Endothelial cell of umbilical vein (primary cell): ENCODE results near the gene RORC. TPM values are rescaled to one million over a fixed set of nuclear protein-coding genes. Genes with fewer than 3 reads are reported as not detected.

Experiments used
- BruUV-seq: library from RNA; stranded (reverse); fragments of 400-500 nt; replicated peaks from 2 replicates; lab custom pipeline; 2021; lab: Mats Ljungman, UMichigan
- CTCF ChIA-PET: fragments of 300-600, 350-600 bp; sonication (Branson Sonifier 250); formaldehyde crosslinking; loops from one replicate; lab custom pipeline; 2021; ENCODE audit warnings: antibody characterized with exemption, inconsistent platforms; lab: Charles Lee
- POLR2A ChIA-PET: fragments of 300-600, 350-600 bp; sonication (Branson Sonifier 250); formaldehyde crosslinking; loops from one replicate; lab custom pipeline; 2021; ENCODE audit warnings: antibody characterized with exemption, inconsistent platforms; lab: Charles Lee
- DNase-seq: peaks from one replicate; pipeline ENCODE4 v3.0.0-alpha.2; 2011; ENCODE audit warnings: low read depth, low spot score
- FAIRE-seq: peaks from 2 replicates; lab custom pipeline; 2011; peaks lifted over from hg19 to GRCh38; lab: Jason Lieb, UNC
- H2AFZ ChIP-seq: 2 replicates; pipeline ENCODE4 v1.6.0; 2012; ENCODE audit warnings: low read depth, low read length, control low read depth, inconsistent platforms
- H3K27ac ChIP-seq: 2 replicates; pipeline ENCODE4 v1.5.1; 2011; ENCODE audit warnings: low read depth, mild to moderate bottlenecking, control low read depth, low read length, moderate library complexity; ENCODE audit not compliant: insufficient read depth
- H3K27me3 ChIP-seq, 2 experiments: 2 replicates each; pipeline versions ENCODE4 v1.6.0 to v1.6.1; 2011; ENCODE audit warnings: low read length in 2 of 2, mixed read lengths in 1 of 2; ENCODE audit not compliant: control insufficient read depth in 2 of 2, insufficient read depth in 2 of 2
- H3K36me3 ChIP-seq, 2 experiments: 2 replicates in 1 of 2; 3 replicates in 1 of 2; pipeline ENCODE4 v1.5.1; 2011; ENCODE audit warnings: low read length in 2 of 2, mild to moderate bottlenecking in 1 of 2, moderate library complexity in 1 of 2; ENCODE audit not compliant: control insufficient read depth in 2 of 2, insufficient read depth in 2 of 2; ENCODE audit errors: extremely low read depth in 1 of 2
- H3K4me1 ChIP-seq: 3 replicates; pipeline ENCODE4 v1.5.1; 2011; ENCODE audit warnings: mild to moderate bottlenecking, low read length; ENCODE audit not compliant: control insufficient read depth, insufficient read depth; ENCODE audit errors: extremely low read depth
- H3K4me2 ChIP-seq: 2 replicates; pipeline ENCODE4 v1.6.1; 2011; ENCODE audit warnings: low read length, control low read depth, mixed read lengths; ENCODE audit not compliant: insufficient read depth
- H3K4me3 ChIP-seq, 3 experiments: fragments of 200-600 bp in 1 of 3; sonication (generic), shearing (Covaris generic) in 1 of 3; replicated peaks in 1 of 3; 2 replicates each; pipeline ENCODE4 v1.5.1; 2011 to 2016; ENCODE audit warnings: control low read depth in 3 of 3, low read length in 3 of 3, mild to moderate bottlenecking in 2 of 3, inconsistent platforms in 1 of 3, low read depth in 1 of 3, moderate library complexity in 1 of 3; ENCODE audit not compliant: insufficient read depth in 1 of 3
- H3K79me2 ChIP-seq: 2 replicates; pipeline ENCODE4 v1.6.0; 2012; ENCODE audit warnings: low read length, inconsistent platforms; ENCODE audit not compliant: control insufficient read depth, insufficient read depth
- H3K9ac ChIP-seq: replicated peaks from 2 replicates; pipeline ENCODE3; 2011; ENCODE audit warnings: low read length, control low read depth; ENCODE audit not compliant: insufficient read depth; ENCODE audit errors: extremely low read depth
- H3K9me1 ChIP-seq: replicated peaks from 3 replicates; pipeline ENCODE4 v1.6.0; 2011; ENCODE audit warnings: mild to moderate bottlenecking, low read length; ENCODE audit not compliant: control insufficient read depth, insufficient read depth; ENCODE audit errors: extremely low read depth
- H3K9me3 ChIP-seq: replicated peaks from 2 replicates; pipeline ENCODE4 v1.5.1; 2012; ENCODE audit warnings: low read length, inconsistent platforms; ENCODE audit not compliant: control insufficient read depth, insufficient read depth
- H4K20me1 ChIP-seq: replicated peaks from 2 replicates; pipeline ENCODE3; 2011; ENCODE audit warnings: mild to moderate bottlenecking, low read length; ENCODE audit not compliant: control insufficient read depth, insufficient read depth; ENCODE audit errors: extremely low read depth
- EZH2 ChIP-seq: IDR thresholded peaks from 2 replicates; pipeline ENCODE4 v1.6.1; 2012; ENCODE audit warnings: borderline replicate concordance, low read depth, mild to moderate bottlenecking, moderate library complexity, low read length, inconsistent platforms; ENCODE audit not compliant: severe bottlenecking
- FOS ChIP-seq: IDR thresholded peaks from 2 replicates; pipeline ENCODE4 v1.6.1; 2011; ENCODE audit warnings: mild to moderate bottlenecking, low read length, moderate library complexity, borderline replicate concordance; ENCODE audit not compliant: insufficient read depth
- GATA2 ChIP-seq: IDR thresholded peaks from 2 replicates; pipeline ENCODE4 v1.7.0; 2011; ENCODE audit warnings: low read depth, mild to moderate bottlenecking, moderate library complexity, mixed read lengths, low read length; ENCODE audit not compliant: insufficient read length, insufficient read depth
- JUN ChIP-seq: IDR thresholded peaks from 2 replicates; pipeline ENCODE4 v1.6.1; 2011; ENCODE audit warnings: borderline replicate concordance, low read depth; ENCODE audit not compliant: insufficient read length, insufficient read depth
- MYC ChIP-seq: IDR thresholded peaks from one replicate; pipeline ENCODE4 v1.6.1; 2011; ENCODE audit warnings: mild to moderate bottlenecking, low read depth, low read length
- POLR2A ChIP-seq: IDR thresholded peaks from 2 replicates; pipeline ENCODE4 v1.6.1; 2012; ENCODE audit warnings: low read depth, mild to moderate bottlenecking, control low read depth, low read length
- POLR2AphosphoS5 ChIP-seq: IDR thresholded peaks from 2 replicates; pipeline ENCODE4 v1.6.1; 2012; ENCODE audit warnings: low read depth, mild to moderate bottlenecking, control low read depth, low read length, moderate library complexity; ENCODE audit not compliant: insufficient read depth
- dilution Hi-C: fragments of 300-500 bp; cut with MboI; formaldehyde crosslinking; loops from one replicate; pipeline ENCODE4 v1.15.0; 2019; ENCODE audit warnings: low sequenced_read_pairs; ENCODE audit not compliant: extremely low pct_ligation_motif_present
- intact Hi-C: fragments of 100-400 bp; cut with micrococcal nuclease; formaldehyde crosslinking; loops from one replicate; pipeline ENCODE4 v1.10.0; 2022
- polyA plus RNA-seq, 4 experiments: library from polyadenylated mRNA; depleted of rRNA in 3 of 4; stranded (reverse) in 3 of 4; unstranded in 1 of 4; fragments of >200 nt; gene quantifications; 2 replicates each; pipeline versions ENCODE4 v1.2.1 to v1.2.3, GENCODE V29; 2011 to 2012; ENCODE audit warnings: missing spikeins in 1 of 4
- total RNA-seq: library from RNA; stranded (reverse); gene quantifications from 2 replicates; pipeline ENCODE4 v1.2.3, GENCODE V29; 2021
- TF ChIP-seq, protein P1 (sequence below), 2 donors: IDR thresholded peaks; 1 replicate in 1 of 2; 2 replicates in 1 of 2; pipeline ENCODE4 v1.5.1; 2011; ENCODE audit warnings: low read length in 2 of 2, mild to moderate bottlenecking in 2 of 2, moderate library complexity in 2 of 2, control low read depth in 1 of 2, inconsistent platforms in 1 of 2, low read depth in 1 of 2; ENCODE audit not compliant: insufficient read depth in 1 of 2; ENCODE audit errors: extremely low read depth in 1 of 2
- TF ChIP-seq, protein P2 (sequence below): IDR thresholded peaks from 2 replicates; pipeline ENCODE4 v1.6.1; 2011; ENCODE audit not compliant: insufficient read depth, insufficient read length

Gene RORC
- total and polyA plus RNA-seq, 2 donors (not counting 3 experiments of a cell fraction or from before 2014, with no cell fraction given): not detected

DNA sequence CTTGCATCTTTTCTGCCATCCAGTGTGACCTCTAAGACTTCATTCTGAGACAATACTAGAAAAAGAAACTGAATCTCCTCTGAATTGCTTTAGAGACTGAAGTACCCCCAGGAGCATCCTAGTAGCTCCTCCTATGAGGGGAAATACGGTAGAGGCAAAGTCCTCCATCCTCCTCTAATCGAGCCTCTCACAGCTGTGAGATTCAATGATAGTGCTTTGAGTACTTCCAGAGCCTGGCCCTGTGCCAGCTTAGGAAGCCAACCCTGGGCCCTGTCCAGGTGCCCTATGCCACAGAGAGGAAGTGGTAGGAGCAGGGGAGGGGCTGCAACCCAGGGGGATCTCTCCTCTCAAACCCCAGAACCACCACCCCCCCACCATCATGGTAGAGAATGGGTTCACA lies 10.7 kb downstream of the RORC start:
- no peak for FAIRE-seq
- no peak overlapping the region for H3K4me3 ChIP-seq
- intact Hi-C loops (no loop called here), dilution Hi-C loops (no loop called here)
- H3K9me3 ChIP-seq: no peaks in the 10 kb centered on the region
- H3K79me2 ChIP-seq: no peaks in the 10 kb centered on the region
- H3K27ac ChIP-seq: no peak overlapping the region
- DNase-seq: no peak
- no peak overlapping the region for H2AFZ ChIP-seq
- H3K27me3 ChIP-seq: peaks cover 0 to 7% of the 10 kb centered on the region in 2 experiments
- ChIA-PET POLR2A (interaction anchor here (0.6 kb wide), 1 partner anchor 8 kb away, joined by 5 read pairs; no protein-coding TSS in a partner anchor), CTCF (interaction anchor here (0.6 to 1.6 kb wide), 5 partner anchors 13 to 79 kb away, joined by 3 to 8 read pairs (median 3); no protein-coding TSS in a partner anchor)
- no peaks in the 10 kb centered on the region for H3K36me3 ChIP-seq
- no peaks in the 10 kb centered on the region for H3K9me1 ChIP-seq
- no peak for TF ChIP-seq FOS
- TF ChIP-seq POLR2A: no peak
- no peak for TF ChIP-seq POLR2AphosphoS5
- no peak for TF ChIP-seq GATA2
- TF ChIP-seq, protein P1, sequence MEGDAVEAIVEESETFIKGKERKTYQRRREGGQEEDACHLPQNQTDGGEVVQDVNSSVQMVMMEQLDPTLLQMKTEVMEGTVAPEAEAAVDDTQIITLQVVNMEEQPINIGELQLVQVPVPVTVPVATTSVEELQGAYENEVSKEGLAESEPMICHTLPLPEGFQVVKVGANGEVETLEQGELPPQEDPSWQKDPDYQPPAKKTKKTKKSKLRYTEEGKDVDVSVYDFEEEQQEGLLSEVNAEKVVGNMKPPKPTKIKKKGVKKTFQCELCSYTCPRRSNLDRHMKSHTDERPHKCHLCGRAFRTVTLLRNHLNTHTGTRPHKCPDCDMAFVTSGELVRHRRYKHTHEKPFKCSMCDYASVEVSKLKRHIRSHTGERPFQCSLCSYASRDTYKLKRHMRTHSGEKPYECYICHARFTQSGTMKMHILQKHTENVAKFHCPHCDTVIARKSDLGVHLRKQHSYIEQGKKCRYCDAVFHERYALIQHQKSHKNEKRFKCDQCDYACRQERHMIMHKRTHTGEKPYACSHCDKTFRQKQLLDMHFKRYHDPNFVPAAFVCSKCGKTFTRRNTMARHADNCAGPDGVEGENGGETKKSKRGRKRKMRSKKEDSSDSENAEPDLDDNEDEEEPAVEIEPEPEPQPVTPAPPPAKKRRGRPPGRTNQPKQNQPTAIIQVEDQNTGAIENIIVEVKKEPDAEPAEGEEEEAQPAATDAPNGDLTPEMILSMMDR (IDR thresholded peaks at IDR 0.05; ENCODE audit: extremely low read depth in 1 of 2, insufficient read depth in 1 of 2, low read depth in 1 of 2, low read length in 2 of 2): no peak
- TF ChIP-seq, protein P2, sequence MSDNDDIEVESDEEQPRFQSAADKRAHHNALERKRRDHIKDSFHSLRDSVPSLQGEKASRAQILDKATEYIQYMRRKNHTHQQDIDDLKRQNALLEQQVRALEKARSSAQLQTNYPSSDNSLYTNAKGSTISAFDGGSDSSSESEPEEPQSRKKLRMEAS: no peak
- no peak for TF ChIP-seq JUN
- TF ChIP-seq EZH2: no peak
- TF ChIP-seq MYC: no peak
- no TSS peak for BruUV-seq
- no peaks in the 10 kb centered on the region for H4K20me1 ChIP-seq
- no peak overlapping the region for H3K9ac ChIP-seq
- H3K4me2 ChIP-seq: no peak overlapping the region
- no peaks in the 10 kb centered on the region for H3K4me1 ChIP-seq
